ENCODE results near the gene WDR59.

Gene WDR59

DNA sequence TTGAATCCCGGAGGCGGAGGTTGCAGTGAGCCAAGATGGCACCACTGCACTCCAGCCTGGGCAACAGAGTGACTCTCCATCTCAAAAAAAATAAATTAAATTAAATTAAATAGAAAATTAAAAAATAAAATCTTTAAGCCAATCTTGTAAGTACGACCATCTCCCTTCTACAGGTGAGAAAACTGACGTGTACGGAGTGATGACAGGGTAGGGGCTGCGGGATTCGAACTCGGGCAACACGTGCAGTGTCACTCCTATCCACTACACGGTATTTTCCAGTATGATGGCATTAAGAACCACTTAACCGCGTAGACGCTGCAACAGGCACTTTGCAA is 762 bp downstream of the WDR59 start:
- ChIA-PET CTCF (no interaction called here), POLR2A (interaction anchor here (1.2 to 1.3 kb wide), 3 partner anchors 18 to 127 kb away, joined by 3 to 9 read pairs (median 6); no protein-coding TSS in a partner anchor)
- DNase-seq (ENCODE audit: extremely low spot score), result no peak
- TF ChIP-seq L3MBTL2 (conservative IDR thresholded peaks at IDR 0.05) (no peak; the same call in 1 of the 2 replicates), BHLHE40 (IDR thresholded peaks at IDR 0.05; ENCODE audit: borderline replicate concordance) (no peak), ELF4 (IDR thresholded peaks at IDR 0.05) (no peak), TARDBP (IDR thresholded peaks at IDR 0.05) (no peak), ARNT (IDR thresholded peaks at IDR 0.05) (no peak), ZNF384 (IDR thresholded peaks at IDR 0.05) (no peak), HDGF (IDR thresholded peaks at IDR 0.05; ENCODE audit: borderline replicate concordance) (no peak), FOXK2 (IDR thresholded peaks at IDR 0.05) (no peak), SUZ12 (IDR thresholded peaks at IDR 0.05) (no peak), NFRKB (IDR thresholded peaks at IDR 0.05) (no peak), FOXA1 (IDR thresholded peaks at IDR 0.05) (no peak)

DNA sequence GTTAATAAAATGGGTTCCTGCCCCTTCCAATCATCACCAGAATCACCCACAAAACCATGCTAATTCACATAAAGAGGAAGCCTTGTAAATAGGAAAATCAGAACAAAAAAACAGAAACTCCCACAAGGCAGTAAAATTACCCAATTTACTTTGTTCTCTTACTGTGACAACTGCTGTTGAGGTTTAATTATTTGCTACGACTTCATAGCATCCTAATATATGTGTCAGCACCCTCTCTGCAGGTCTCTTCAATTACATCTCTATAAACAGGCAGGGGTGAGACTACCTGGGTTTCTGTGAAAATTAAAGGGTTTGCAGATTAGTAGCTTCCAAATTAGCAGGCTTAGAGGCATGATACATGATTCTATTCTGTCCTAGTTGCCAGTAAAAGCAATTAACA is 2.7 kb downstream of the WDR59 start:
- no peak for DNase-seq (ENCODE audit: extremely low spot score)
- TF ChIP-seq SP1 (IDR thresholded peaks at IDR 0.05), result no peak
- no peak for TF ChIP-seq HDGF (IDR thresholded peaks at IDR 0.05; ENCODE audit: borderline replicate concordance)
- TF ChIP-seq LEF1 (IDR thresholded peaks at IDR 0.05; ENCODE audit: borderline replicate concordance), result no peak
- no peak for TF ChIP-seq ZNF384 (IDR thresholded peaks at IDR 0.05)
- TF ChIP-seq ELF4 (IDR thresholded peaks at IDR 0.05), result no peak
- no peak for TF ChIP-seq ARNT (IDR thresholded peaks at IDR 0.05)
- TF ChIP-seq FOXA1 (IDR thresholded peaks at IDR 0.05), result no peak
- no peak for TF ChIP-seq FOXK2 (IDR thresholded peaks at IDR 0.05)
- TF ChIP-seq TARDBP (IDR thresholded peaks at IDR 0.05), result no peak
- TF ChIP-seq SUZ12 (IDR thresholded peaks at IDR 0.05), result no peak
- no peak for TF ChIP-seq PKNOX1 (IDR thresholded peaks at IDR 0.05)
- TF ChIP-seq NFRKB (IDR thresholded peaks at IDR 0.05), result no peak
- TF ChIP-seq FOXM1 (IDR thresholded peaks at IDR 0.05; ENCODE audit: borderline replicate concordance), result no peak
- TF ChIP-seq CTBP1 (IDR thresholded peaks at IDR 0.05; ENCODE audit: borderline replicate concordance), result no peak
- no peak for TF ChIP-seq L3MBTL2 (conservative IDR thresholded peaks at IDR 0.05)
- no peak for TF ChIP-seq BHLHE40 (IDR thresholded peaks at IDR 0.05; ENCODE audit: borderline replicate concordance)
- POLR2A ChIA-PET, result no interaction called here
- CTCF ChIA-PET, result no interaction called here

- TF ChIP-seq LEF1 (IDR thresholded peaks at IDR 0.05; ENCODE audit: borderline replicate concordance) (no peak), TARDBP (IDR thresholded peaks at IDR 0.05) (no peak), ELF4 (IDR thresholded peaks at IDR 0.05) (no peak), NFRKB (IDR thresholded peaks at IDR 0.05) (no peak), SUZ12 (IDR thresholded peaks at IDR 0.05) (no peak), PKNOX1 (IDR thresholded peaks at IDR 0.05) (no peak), FOXK2 (IDR thresholded peaks at IDR 0.05) (no peak), SP1 (IDR thresholded peaks at IDR 0.05) (no peak), ZNF384 (IDR thresholded peaks at IDR 0.05) (no peak), ARNT (IDR thresholded peaks at IDR 0.05) (no peak), FOXM1 (IDR thresholded peaks at IDR 0.05; ENCODE audit: borderline replicate concordance) (no peak), BHLHE40 (IDR thresholded peaks at IDR 0.05; ENCODE audit: borderline replicate concordance) (no peak), CTBP1 (IDR thresholded peaks at IDR 0.05; ENCODE audit: borderline replicate concordance) (no peak), L3MBTL2 (conservative IDR thresholded peaks at IDR 0.05) (no peak), HDGF (IDR thresholded peaks at IDR 0.05; ENCODE audit: borderline replicate concordance) (no peak), FOXA1 (IDR thresholded peaks at IDR 0.05) (no peak)
- CTCF ChIA-PET, result interaction anchor here (0.6 kb wide), 1 partner anchor 17 kb away, joined by 3 read pairs; no protein-coding TSS in a partner anchor
- POLR2A ChIA-PET, result no interaction called here
- DNase-seq (ENCODE audit: extremely low spot score), result no peak
These were observed 9.3 kb downstream of the WDR59 start for GRCh38 chr16:74975591-74975990.

GRCh38 chr16:74973304-74973703 is 11.6 kb downstream of the WDR59 start:
- TF ChIP-seq TARDBP (IDR thresholded peaks at IDR 0.05) (no peak), FOXK2 (IDR thresholded peaks at IDR 0.05) (no peak), FOXA1 (IDR thresholded peaks at IDR 0.05) (no peak), L3MBTL2 (conservative IDR thresholded peaks at IDR 0.05) (no peak), LEF1 (IDR thresholded peaks at IDR 0.05; ENCODE audit: borderline replicate concordance) (no peak), ARNT (IDR thresholded peaks at IDR 0.05) (no peak), NFRKB (IDR thresholded peaks at IDR 0.05) (no peak), SP1 (IDR thresholded peaks at IDR 0.05) (no peak)
- ChIA-PET CTCF (no interaction called here), POLR2A (no interaction called here)
- no peak for DNase-seq (ENCODE audit: extremely low spot score)

GRCh38 chr16:74954763-74955162 is 30.2 kb downstream of the WDR59 start:
- ChIA-PET CTCF (no interaction called here), POLR2A (no interaction called here)
- no peak for DNase-seq (ENCODE audit: extremely low spot score)
- TF ChIP-seq ELF4 (IDR thresholded peaks at IDR 0.05) (no peak), BHLHE40 (IDR thresholded peaks at IDR 0.05; ENCODE audit: borderline replicate concordance) (no peak), TARDBP (IDR thresholded peaks at IDR 0.05) (no peak), PKNOX1 (IDR thresholded peaks at IDR 0.05) (no peak), FOXM1 (IDR thresholded peaks at IDR 0.05; ENCODE audit: borderline replicate concordance) (no peak), ZNF384 (IDR thresholded peaks at IDR 0.05) (no peak), SUZ12 (IDR thresholded peaks at IDR 0.05) (no peak), LEF1 (IDR thresholded peaks at IDR 0.05; ENCODE audit: borderline replicate concordance) (no peak), FOXK2 (IDR thresholded peaks at IDR 0.05) (no peak), ARNT (IDR thresholded peaks at IDR 0.05) (no peak), NFRKB (IDR thresholded peaks at IDR 0.05) (no peak), SP1 (IDR thresholded peaks at IDR 0.05) (no peak)

GRCh38 chr16:74951681-74952080 is 33.2 kb downstream of the WDR59 start:
- DNase-seq (ENCODE audit: extremely low spot score), result no peak
- CTCF ChIA-PET, result interaction anchor here (0.6 kb wide), 2 partner anchors 18 to 111 kb away, joined by 3 to 6 read pairs; no protein-coding TSS in a partner anchor
- TF ChIP-seq L3MBTL2 (conservative IDR thresholded peaks at IDR 0.05), result no peak
- TF ChIP-seq LEF1 (IDR thresholded peaks at IDR 0.05; ENCODE audit: borderline replicate concordance), result no peak
- no peak for TF ChIP-seq ARNT (IDR thresholded peaks at IDR 0.05)
- no peak for TF ChIP-seq SP1 (IDR thresholded peaks at IDR 0.05)
- TF ChIP-seq ZNF384 (IDR thresholded peaks at IDR 0.05), result no peak
- TF ChIP-seq PKNOX1 (IDR thresholded peaks at IDR 0.05), result no peak
- no peak for TF ChIP-seq TARDBP (IDR thresholded peaks at IDR 0.05)
- no peak for TF ChIP-seq FOXK2 (IDR thresholded peaks at IDR 0.05)
- no peak for TF ChIP-seq HDGF (IDR thresholded peaks at IDR 0.05; ENCODE audit: borderline replicate concordance)
- no peak for TF ChIP-seq SUZ12 (IDR thresholded peaks at IDR 0.05)
- TF ChIP-seq NFRKB (IDR thresholded peaks at IDR 0.05), result no peak
- TF ChIP-seq CTBP1 (IDR thresholded peaks at IDR 0.05; ENCODE audit: borderline replicate concordance), result no peak
- no peak for TF ChIP-seq BHLHE40 (IDR thresholded peaks at IDR 0.05; ENCODE audit: borderline replicate concordance)
- no peak for TF ChIP-seq FOXM1 (IDR thresholded peaks at IDR 0.05; ENCODE audit: borderline replicate concordance)
- POLR2A ChIA-PET, result no interaction called here
